NCI-H146 treated with DMSO at 0.1 percent for 48 hours (cell line): Measurements from ENCODE around the gene LMAN2.
"Not testable (repeated sequence)": the region's sequence is repeated elsewhere in the genome, so short reads cannot be mapped to it uniquely, and the experiment has no call there.

Source experiments
- DNase-seq: peaks from one replicate; lab custom pipeline; 2025; ENCODE audit not compliant: unreplicated experiment; lab: John Stamatoyannopoulos, UW

LMAN2 gene

DNA sequence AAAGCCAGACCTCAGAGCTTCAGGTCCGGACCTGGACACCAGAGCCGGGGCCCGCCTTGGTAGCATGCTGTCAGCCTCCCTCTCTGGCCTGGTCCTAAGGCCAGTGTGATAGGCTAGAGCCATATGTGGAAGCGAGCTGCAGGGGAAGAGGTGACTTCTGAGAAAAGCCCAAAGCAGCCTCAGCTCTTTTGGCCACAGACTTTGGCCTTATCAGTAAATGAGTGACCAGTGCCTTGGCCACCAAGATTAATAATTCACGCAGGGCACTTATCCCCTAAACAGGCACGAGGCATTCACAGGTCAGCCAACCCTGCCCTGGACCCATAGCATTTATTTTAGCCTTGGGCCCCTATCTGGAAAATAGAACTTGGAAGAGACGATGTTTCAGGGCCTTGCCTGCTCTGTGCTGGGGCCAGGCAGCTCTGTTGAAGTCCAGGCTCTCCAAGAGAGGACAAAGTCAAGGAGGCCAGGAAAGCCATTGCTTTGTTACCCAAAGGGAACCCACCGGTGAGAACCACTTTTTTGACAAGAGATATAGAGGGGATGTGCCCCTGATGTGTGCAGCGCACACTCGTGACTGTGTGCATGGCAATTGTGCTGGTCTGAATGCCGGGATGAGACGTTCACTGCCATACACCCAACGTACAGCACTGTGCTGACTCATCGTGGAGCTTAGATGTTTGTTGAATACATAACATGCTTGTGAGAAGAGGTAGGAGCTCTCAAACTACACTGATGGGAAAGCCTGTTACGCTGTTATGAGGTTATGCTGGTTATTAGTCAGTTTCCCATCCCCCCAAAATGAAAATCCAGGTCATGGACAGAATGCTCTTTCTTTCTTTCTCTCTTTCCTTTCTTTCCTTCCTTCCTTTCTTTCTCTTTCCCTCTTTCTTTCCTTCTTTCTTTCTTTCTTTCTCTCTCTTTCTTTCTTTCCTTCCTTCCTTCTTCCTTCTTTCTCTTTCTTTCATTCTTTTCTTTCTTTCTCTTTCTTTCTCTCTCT lies 27.7 kb upstream of the LMAN2 start:
- no peak for DNase-seq

DNA sequence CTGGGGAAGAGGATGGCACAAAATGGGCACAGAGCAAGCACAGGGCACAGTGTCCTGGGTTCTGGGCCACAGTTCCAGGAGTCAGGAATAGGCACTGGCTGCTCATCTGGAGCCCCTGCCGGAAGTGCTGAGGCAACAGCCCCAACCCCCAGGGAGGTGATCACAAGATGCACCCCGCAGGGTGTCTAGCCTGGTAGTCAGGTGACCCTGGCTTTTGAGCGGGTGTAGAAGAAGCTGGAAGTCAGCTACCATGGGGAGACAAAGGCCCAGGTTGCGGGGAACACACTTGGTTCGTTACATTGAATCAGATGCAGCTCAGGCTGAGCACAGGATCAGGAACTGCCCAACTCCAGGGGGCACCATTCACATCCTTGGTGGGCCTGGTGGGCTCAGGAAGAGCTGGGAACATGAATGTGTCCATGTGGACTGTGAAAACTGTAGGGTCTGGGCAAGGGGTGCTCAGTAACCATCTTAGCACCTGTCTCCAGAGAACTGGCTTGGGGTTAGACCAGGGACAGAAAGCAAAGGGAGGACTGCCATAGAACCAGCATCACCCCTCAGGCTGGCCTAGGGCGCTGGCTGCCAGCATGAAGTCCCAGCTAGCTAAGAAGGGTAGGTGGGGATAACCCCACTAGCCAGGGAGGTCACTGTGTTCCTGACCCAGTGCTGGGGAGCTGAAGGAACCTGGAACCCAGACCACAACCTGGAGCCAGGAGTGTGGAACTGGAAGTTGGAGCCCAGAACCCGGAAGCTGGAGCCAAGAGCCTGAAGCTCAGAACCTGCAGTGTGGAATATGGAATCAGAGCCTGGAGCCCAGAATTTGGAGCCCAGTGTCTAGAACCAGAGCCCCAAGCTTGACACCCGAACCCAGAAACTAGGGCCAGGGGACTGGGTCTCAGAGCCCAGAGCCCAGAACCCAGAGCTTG lies 26.6 kb upstream of the LMAN2 start:
- DNase-seq, result no peak

DNA sequence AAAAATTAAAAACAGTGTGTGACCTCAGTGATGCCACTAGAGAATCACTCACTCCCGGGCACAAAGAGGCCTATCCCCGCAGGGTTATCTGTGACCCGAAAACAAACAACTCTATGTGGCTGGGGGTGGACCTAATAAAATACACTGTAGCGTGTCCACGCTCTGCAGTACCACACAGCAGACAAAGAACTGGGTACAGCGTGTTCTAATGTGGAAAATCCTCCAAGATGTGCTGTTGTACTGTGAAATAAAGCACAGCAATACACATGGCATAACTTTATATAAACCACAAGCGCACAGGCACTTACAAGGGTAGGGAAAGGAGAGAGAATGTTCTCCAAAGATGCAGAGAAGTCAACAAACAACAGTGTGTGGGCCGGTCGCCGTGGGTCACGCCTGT lies 24.6 kb upstream of the LMAN2 start:
- no peak for DNase-seq

DNA sequence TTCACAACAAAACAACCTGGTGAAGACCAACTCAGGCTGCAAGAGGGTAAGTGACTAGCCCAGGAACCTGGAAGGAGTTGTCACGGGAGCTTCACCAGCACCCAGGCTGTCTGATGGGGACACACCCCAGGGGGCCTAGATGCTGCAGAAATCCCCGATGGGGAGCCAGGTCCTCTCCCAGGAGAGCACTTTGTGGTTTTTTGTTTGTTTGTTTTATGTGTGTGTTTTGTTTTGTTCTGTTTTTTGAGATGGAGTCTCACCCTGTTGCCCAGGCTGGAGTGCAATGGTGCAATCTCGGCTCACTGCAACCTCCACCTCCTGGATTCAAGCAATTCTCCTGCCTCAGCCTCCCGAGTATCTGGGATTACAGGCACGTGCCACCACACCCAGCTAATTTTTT lies 24.0 kb upstream of the LMAN2 start:
- DNase-seq, result not testable (repeated sequence)

DNA sequence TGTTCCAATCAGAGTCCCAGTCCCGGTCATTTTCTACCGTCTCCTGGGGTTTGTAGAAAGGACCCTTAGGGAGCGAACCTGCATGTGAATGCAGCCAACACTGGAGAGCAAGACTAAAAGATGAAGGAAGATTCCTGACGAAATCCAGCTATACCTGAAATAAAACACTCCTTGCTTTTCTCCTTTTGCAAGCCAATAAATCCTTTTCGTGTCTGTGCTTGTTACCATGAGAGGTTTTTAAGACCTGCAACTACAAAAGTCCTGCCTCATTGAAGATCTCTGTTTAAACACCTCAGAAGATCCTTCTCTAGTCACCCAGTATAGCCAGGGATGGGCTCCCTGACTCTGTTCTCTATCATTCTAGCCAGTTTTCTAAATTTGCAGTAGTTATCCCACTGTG lies 22.7 kb upstream of the LMAN2 start:
- DNase-seq, result no peak

DNA sequence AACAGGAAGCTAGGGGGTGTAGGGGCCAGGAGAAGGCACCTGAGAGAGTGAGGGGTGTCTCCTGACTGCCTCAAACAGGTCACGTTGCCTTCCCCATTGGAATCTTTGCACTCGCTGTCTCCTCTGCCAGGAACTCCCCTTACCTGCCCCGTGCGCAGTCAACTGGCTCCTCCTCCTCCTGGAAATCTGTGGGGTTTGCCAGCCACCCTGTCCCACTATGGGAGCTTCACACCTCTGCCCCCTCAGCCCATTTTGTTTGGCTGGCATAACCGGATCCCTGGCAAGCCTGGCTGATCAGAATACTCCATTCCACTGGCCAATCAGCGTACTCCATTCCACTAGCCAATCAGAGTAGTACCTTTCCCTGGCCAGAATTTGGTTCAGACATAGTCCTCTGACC lies 22.3 kb upstream of the LMAN2 start:
- no peak for DNase-seq

DNA sequence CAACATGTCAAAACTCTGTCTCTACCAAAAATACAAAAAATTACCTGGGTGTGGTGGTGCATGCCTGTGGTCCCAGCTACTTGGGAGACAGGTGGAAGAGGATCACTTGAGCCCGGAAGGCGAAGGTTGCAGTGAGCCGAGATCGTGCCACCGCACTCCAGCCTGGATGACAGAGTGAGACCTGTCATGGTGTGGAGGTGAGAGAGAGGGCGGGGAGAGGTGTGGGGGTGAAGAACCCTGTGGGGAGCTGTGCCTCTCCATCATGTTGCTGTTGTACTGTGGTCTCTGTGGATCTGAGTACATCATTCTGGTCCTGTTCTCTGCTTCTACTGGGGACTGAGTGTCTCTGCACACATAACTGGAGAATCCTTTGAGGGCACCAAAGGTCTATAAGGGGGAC lies 21.4 kb upstream of the LMAN2 start:
- DNase-seq, result no peak

DNA sequence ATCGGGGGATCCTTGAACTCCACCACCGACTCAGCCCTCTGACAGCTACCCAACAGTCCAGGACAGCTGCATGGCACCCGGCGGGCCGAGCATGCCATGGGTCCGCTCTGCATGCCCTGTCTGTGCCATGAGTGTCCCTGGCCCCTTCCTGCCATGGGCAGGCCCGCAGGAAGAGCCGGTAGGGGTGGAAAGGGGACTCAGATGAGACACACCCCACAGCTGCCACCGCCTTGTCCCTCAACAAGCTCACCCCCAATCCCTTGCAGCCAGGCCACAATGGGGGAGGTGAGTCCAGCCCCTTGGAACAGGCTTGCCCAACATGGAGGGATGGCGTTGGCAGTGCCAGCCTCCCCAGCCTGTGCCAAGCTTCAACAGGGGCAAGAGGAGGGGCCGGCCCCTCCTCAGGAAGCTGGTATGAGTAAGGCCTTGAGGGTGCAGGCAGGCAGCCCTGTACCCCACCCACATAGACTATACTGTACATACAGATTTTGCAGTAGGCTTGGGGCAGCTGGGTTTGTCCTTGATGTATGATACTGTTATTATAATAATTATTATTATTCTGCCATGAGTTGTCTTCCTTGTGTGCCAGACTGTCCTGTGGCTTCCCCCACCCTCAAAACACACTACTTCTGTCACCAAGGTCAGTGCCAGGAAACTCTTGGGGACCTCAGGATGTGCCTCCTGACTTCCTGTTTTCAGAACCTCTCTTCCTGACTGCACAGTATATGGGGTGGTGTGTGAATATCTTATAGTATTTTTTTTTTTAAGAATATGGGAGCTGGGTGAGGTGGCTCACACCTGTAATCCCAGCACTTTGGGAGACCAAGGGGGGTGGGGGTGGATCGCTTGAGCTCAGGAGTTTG lies 20.8 kb upstream of the LMAN2 start:
- DNase-seq, result no peak

DNA sequence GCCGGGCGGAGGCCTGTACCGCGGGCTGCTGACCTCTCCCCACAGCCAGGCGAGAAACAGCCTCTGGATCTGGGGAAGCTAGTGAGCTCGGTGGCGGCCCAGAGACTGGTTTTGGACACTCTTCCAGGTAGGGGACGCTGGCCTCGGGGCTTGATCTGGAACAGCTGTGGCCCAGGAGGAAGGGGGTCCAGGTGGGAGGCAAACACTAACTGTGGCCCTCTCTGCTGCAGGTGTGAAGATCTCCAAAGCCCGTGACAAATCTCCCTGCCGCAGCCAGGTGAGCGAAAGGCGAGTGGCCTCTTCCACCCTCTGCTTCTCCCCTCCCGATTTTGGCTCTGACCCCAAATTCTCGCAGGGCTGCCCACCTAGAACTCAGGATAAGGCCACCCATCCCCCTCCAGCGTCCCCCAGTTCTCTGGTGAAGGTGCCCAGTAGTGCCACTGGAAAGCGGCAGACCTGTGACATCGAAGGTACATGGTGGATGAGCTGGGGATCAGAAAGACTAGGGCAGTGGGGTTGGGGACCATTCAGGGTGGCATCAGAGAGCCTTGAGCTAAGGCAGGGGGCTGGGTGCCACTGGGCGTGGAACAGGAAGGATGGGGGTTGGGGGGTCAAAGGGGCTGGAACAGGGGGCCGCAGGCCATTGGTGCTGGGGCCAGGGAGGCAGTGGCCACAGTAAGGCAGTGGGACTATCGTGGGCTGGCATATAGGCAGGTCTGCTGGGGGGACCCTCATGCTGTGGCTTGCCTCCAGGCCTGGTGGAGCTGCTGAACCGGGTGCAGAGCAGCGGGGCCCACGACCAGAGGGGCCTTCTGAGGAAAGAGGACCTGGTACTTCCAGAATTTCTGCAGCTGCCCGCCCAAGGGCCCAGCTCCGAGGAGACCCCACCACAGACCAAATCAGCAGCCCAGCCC lies 19.9 kb upstream of the LMAN2 start:
- no peak for DNase-seq

DNA sequence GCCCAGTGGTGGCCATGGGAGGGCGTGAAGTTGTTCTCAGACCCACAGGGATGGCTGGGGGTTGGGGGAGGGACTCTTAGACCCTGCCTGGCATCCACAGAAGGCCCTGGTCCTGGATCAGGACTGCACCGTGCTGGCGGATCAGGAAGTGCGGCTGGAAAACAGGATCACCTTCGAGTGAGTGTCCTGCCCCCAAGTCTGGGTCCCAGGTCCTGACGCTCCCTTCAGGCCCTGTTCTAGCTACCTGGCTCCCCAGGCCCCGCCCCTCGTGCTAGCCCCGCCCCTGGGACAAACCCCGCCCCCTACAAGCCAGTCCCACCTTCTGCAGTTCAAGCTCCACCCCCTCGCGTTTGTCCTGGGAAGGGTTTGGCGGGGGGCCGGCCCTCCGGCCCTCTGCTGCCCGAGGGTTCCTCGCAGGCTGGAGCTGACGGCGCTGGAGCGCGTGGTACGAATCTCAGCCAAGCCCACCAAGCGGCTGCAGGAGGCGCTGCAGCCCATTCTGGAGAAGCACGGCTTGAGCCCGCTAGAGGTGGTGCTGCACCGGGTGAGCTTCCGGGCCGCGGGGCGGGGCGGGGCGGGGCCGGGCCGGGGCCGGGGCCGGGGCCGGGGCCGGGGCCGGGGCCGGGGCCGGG lies 19.1 kb upstream of the LMAN2 start:
- DNase-seq, result peak; percentile 64

DNA sequence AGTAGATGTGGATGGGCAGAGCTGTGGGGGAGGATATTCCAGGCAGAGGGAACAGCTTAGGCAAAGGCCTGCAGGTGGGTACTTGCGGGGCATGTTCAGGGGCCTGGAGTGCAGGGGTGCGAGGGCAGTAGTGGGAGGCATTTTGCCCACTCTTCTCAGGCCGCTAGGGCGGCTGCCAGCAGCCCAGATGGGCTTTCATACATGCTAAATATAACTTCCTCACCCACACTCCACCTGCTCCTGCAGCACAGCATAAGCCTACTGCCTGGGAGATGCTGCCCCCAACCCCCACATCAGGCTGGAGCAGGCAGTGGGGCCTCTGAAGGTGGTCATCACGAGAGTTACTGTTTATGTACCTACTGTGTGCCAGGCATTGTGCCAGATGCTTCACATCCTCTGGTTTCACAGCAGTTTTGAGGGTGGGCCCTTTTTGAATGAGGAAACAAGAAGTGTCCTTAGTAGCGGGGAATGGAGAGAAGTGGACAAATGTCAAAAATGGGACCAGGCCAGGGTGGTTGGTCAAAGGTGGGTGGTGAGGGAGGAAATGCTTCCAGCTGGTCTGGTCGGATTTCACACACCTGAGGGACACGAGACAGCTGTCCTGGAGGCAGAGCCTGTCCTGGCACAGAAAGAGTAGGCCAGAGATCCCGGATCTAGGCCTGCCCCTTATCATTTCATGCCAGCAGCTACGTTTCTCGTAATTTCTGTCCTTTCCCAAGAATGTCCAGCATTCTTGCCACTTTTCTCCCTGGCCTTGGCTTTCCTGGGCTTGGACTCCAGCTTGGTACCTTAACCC lies 18.4 kb upstream of the LMAN2 start:
- DNase-seq, result no peak

DNA sequence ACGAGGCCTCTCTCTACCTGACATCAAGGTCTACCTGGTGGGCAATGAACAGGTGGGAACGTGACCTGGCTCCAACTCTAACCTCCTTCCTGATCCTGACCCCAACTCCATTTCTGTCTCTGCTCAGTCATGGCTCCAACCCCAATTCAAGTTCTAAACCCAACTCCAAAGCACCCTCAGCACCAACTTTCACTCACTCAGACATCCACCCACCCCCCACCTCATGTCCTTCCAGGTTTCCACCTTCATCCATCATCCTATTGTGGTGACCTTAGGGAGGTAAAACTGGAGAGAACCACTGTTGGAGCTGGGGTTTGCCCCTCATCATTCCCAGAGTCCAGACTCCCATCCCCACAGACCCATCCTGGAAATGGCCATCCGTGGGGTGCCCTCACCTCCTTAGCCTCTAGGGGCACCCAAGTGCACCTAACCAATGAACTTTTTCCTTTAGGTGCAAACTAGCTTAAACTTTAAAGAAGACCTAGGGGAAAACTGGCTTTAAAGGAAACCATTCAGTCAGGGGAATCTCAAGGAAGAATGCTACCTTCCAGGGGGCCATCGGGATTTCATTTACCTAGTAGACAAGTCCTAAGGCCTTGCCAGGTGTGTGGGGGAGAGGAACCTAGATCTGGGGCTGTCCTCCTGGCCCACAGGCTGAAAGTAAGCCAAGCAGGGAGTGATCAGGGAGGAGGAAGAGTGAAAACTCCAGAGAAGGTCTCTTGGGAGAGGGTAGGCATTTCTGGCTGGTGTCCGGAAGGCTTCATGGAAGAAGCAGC lies 17.6 kb upstream of the LMAN2 start:
- no peak for DNase-seq

DNA sequence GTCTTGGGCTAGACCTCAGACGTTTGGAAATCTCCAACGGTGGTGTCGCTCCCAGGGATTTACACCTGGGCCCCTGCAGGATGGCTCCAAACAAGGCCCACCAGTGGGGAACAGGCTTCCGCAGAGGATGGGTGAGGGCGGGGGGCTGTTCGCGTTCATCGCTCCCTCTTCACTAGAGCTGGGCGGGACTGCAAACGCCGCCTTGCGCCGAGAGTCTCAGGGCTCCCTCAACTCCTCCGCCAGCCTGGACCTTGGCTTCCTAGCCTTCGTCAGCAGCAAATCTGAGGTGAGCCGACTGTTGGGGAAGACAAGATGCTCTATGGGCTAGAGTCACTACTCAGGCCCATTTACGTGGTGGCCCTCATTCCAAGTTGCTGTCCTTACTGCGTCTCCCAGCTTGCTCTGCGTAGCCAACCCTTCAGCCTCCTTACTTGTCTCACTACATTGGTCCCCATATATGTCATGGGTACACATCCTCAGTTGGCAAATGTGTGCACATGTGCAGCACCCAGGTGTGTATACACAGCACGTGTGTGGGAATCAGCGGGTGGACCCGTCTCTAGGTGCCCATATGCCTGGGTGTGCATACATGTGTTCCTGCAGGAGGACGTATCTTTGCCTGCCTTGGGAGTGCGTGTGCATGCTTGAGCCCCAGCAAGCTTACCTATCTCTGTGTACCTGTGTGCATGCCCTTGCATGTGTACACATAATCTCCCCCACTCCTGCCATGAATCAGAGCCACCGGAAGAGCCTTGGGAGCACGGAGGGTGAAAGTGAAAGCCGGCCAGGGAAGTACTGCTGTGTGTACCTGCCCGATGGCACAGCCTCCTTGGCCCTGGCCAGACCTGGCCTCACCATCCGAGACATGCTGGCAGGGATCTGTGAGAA lies 16.8 kb upstream of the LMAN2 start:
- no peak for DNase-seq

DNA sequence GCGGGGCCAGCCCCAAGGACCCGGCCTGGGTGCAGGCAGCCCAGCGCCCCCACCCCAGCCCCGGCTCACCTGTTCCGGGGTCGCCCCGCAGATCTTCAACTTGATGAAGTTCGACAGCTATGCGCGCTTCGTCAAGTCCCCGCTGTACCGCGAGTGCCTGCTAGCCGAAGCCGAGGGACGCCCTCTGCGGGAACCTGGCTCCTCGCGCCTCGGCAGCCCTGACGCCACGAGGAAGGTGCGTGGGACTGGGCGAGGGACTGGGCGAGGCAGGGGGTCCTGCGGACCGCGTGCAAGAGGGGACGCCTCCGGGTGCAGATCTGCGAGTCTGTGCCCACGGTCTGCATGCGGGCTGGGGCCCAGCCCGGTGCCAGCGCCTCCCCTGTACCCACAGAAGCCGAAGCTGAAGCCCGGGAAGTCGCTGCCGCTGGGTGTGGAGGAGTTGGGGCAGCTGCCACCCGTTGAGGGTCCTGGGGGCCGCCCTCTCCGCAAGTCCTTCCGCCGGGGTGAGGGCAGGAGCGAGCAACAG lies 15.9 kb upstream of the LMAN2 start:
- DNase-seq, result no peak

DNA sequence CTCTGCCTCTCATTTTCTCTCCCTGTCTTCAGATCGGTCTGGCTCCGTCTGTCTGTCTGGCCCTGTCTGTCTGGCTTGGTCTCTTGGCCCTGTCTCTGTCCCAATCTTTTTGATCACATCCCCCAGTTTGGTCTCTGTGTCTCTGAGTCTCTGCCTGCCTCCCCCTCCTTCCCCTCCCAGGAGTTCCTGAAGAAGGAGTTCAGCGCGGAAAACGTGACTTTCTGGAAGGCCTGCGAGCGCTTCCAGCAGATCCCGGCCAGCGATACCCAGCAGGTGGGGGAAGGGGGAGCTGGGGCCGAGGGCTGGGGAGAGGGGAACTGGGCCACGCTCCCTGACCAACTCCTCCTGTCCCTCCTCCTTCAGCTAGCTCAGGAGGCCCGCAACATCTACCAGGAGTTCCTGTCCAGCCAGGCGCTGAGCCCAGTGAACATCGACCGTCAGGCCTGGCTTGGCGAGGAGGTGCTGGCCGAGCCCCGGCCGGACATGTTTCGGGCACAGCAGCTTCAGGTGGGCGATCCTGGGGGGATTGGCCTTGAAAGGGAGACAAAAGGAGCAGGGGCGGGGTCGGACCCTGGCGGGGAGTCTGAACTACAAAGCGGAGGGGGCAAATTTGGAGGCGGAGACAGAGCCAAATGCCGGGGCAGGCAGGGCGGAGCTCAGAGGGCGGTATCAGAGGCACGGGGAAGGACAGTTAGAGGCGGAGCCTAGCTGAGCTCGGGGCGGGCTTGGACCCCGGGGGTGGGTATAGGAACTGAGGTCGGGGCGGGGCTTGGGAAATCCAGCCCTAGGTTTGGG lies 15.3 kb upstream of the LMAN2 start:
- DNase-seq, result no peak
